ENCODE results near the gene NPM1.

The NPM1 gene

GRCh38 chr5:171429543-171429910 lies 41.9 kb downstream of the NPM1 start:
- DNase-seq: no peak

- no peak for DNase-seq
Measured at GRCh38 chr5:171431251-171431777, 43.7 kb downstream of the NPM1 start.

DNA sequence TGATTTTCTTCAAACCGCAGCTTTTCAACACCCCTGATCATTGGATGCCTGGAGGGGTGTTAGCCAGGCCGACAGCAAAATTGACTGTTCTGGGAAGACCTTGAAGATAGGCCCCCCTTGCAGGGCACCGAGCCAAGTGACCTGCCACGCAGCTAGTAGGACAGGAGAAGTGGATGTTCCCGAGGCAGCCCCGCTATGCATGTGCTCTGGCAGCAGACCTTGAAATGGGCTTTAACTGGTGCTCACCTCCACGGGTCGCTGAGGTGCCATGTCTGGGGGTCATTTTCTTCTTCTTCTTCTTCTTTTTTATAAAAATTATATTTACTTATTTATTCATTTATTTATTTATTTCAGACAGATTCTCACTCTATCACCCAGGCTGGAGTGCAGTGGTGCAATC lies 44.4 kb downstream of the NPM1 start:
- no peak for DNase-seq

- no peak for DNase-seq
Measured at GRCh38 chr5:171432583-171433351, 45.1 kb downstream of the NPM1 start.

GRCh38 chr5:171433352-171433698 lies 45.7 kb downstream of the NPM1 start:
- no peak for DNase-seq

- DNase-seq: no peak
Measured at GRCh38 chr5:171433982-171434676, 46.5 kb downstream of the NPM1 start.

- no peak for DNase-seq
Measured at GRCh38 chr5:171434874-171435273, 47.2 kb downstream of the NPM1 start.

DNA sequence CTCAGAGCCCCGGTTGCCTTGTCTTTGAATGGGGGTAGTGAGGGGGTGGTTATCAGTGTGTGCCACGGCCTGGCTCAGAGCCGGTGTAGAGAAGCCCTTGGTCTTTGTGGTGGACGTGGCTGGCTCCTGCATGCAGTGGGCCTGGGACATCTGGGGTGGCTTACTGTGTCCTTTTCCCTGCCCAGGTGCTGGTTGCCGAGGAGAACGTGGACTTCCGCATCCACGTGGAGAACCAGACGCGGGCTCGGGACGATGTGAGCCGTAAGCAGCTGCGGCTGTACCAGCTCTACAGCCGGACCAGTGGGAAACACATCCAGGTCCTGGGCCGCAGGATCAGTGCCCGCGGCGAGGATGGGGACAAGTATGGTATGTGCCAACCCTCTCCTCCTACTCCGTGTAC lies 48.3 kb downstream of the NPM1 start:
- DNase-seq: no peak

- no peak for DNase-seq
Measured at GRCh38 chr5:171436804-171437285, 49.2 kb downstream of the NPM1 start.

DNA sequence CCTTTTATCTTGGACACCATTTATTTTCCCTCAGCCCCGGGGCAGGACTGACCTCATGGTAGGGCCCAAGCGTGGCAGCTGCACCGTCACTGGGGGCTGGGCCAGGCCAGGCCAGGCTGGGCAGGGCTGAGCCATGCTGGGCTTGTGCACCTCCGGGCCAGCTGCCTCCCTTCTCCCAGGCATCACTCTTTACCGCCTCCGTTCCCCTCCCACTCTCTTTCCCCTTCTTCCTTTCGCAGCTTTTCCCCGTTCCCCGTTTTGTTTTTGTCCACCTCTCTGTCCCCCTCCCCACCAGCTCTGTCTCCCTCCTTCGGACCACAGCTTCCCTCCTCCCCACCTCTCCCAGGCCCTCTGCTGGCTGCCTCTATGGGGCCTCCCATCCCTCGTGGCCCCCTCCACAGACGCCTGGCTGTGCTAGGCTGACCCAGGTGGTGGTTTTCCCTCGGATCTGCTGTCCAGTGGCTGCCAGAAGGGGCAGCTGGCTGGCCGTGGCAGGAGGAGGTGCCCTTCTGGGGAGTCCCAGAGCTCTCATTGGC lies 49.7 kb downstream of the NPM1 start:
- no peak for DNase-seq

GRCh38 chr5:171438738-171439137 lies 51.1 kb downstream of the NPM1 start:
- DNase-seq: no peak

DNA sequence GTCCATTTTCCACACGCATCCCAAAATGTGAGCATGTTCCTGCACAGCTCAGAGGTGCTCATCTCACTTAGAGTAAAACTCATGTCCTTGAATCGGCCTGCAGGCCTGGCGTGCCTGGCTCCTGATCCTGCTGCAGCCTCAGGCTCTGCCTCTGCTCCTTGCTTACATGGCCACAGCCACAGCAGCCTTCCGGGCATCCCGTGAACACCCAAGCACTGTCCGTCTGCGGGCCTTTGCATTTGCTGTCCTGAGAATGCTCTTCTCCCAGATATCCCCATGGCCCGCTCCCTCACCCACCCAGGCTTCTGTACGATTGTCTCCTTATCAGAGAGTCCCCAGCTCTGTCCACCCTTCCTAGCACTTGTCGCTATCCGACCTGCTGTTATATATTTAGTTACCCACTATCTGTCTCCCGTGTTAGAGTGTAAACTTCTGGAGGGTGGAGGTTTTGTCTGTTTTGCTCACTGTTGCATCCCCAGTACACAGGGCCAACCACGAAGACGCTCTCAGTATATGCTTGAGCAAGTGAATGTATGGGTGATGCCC lies 53.7 kb downstream of the NPM1 start:
- DNase-seq: no peak

DNA sequence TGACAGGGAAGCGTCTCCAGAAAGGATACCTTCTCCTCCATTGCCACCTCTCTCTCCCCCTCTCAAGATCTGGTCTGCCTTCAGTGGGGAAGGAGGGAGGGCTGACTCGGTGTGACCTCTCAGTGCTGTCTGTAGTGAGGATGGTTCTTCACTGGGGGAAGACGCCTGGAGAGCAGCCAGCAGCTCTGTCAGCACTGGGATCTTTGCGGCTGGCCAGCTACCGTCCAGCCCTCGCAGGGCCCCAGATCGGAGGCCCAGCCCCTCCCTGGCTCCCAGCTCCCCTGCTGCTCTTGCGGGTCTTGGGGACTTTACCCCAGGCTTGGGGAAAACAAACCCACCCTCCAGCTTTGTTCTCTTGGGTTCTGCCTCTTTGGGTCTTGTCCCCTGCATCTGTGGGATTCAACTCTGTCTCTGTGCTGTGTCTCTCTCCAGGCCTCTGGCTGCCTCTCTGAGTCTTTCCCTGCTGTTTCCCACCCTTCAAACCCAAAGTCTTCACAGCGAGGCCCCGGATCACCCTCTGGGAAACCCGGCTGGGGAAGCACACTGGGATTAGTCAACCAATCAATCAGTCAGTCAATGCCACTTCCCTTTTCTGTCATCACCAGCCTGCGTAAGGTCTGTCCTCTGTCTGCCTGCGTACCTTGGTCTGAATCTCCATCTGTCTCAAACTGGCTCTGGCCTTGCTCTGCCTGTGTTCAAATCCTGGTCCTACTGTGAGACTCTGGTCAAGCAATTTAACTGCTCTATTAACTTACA lies 54.8 kb downstream of the NPM1 start:
- no peak for DNase-seq

DNA sequence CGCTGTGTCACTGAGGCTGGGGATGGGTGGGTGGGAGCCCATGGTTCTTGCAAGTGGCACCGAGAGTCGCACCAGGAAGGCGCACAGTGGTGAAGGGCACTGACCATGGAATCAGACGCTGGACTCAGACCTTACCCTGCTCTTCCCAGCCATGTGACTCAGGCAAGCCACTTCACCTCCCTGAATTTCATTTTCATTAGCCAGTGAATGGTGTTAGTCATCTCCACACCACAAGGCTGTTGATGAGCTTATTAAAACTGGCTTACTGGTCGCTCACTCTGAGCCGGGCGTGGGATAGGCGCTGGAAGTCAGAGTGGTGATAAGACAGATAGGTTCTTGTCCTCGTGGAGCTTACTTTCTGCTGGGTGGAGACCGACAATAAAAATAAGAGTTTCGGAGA lies 56.9 kb downstream of the NPM1 start:
- no peak for DNase-seq

DNA sequence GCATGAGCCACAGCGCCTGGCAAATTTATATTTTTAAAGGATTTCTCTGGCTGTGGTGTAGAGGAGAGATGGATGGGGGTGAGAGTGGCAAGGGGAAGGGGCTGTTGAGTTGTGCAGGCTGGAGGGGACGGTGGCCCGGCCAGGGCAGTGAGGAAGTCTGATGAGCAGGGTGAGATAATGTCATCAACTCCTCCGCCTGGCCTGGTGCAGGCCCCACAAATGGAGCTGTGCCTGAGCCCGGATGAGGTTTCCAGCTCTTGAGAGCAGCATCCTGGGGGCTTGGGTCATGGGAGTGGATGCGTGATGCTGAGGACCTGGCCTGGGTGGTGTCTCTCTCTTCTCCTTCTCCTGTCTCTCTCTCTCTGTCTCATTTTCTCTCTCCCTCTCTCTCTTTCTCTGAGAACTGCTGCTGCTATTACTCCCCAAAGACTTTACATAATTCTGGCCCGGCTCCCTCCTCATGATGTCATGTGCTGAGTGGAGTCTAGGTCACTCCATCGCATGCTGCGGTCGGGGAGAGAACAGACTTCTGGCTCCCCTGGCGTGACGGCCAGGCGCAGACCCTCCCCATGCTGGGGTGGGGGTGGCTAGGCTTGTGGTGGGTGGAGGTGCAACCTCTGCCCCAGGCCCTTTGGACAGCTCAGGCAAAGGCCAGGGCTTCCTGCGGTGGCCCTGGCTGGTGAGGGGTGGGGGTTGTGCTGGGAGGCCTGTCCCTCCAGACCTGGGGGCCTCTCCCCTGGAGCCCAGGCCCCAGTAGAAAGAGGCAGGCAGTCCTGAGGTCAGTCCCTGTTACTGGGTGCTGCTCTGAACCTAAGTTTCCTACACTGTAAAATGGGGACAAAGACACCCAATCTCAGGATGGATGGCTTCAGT lies 58.2 kb downstream of the NPM1 start:
- no peak for DNase-seq

DNA sequence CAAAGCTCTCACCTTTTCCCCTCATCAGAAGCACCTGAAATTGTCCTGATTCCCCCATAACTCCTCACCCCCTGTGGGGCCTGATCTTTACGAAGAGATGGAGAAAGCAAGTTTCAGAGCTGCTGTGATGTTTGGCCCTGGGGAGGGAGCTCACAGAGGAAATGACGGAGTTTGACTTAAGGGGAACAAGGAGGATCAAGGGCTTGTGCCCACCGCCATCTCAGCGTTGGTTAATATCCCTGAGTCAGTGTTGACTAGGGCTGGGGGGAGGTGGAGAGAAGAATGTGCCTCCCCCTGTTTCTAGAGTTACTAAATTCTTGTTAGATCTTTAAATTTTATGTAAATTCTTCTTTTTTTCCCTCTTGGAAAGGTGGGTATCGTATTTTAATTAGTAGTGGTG lies 59.6 kb downstream of the NPM1 start:
- DNase-seq: no peak

DNA sequence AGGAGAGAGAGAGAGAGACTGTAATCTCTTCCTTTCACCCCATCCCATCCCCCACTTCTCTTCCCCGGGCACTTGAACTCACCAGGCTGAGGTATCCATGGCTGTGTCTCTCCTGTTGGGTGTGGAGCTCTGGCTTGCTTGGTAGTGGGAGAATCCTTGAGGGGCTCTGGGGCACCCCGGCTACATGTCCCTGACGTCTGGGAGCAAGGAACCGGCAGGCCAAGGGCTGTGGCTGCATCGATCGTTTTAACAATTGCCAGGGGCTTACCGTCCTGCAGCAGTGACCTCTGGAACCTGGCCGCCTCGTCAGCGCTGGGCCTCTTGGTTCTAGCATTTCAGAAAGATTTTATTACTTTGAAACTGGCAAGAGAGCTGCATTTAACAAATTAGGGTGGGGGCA lies 61.8 kb downstream of the NPM1 start:
- DNase-seq: no peak

- DNase-seq: no peak
Measured at GRCh38 chr5:171450423-171451331, 63.0 kb downstream of the NPM1 start.

DNA sequence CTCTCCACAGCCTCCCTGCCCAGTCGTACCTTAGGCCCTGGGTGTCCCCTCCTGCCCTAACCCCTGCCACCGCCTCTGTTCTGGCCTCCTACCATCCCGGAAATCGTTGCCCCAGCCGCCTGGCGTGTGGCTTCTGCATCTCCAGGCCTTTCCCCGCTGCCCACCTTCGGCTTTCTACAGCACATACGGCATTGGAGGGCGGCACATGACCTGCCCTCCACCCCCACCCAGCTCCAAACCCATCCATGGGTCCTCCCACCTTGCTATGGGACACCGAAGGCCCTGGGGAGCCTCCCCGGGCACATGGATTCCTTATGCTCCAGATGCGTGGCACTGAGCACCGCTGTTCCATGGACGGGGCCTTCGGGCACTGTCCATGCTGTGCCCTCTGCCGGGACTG lies 63.8 kb downstream of the NPM1 start:
- no peak for DNase-seq

DNA sequence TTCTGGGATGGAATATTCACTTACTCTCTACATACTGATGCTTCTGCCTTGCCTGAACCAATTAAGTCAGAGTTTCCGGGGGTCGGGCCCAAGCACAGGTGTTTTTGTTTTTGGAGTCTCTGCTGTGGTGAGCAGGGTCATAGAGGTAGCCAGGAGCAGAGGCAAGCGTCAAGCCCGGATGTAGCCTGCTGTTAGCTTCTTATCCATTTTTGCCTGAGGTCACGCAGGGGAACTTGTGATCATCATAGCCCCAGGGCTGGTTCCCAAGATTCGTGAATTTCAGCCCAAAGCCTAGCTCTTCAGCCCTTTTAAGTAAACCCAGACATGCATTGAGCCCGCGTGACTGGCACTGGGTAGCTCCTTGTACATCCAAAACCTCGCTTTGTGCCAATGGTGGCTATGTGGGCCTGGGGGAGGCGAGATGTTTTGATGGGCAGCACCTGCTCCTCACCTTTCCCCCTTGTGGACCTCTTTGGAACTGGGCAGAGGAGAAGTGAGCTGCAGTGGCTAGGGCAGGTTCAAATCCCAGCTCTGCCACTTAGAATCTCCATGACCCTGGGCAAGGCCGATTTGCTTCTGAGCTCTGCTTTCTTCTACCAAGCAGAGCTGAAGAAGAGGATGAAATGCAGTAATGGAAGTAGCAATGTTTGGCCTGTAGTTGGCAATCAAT lies 65.5 kb downstream of the NPM1 start:
- DNase-seq: no peak

Measured in T-helper 1 cell (primary cell).